ENCODE data around the gene KCNJ1.

DNA sequence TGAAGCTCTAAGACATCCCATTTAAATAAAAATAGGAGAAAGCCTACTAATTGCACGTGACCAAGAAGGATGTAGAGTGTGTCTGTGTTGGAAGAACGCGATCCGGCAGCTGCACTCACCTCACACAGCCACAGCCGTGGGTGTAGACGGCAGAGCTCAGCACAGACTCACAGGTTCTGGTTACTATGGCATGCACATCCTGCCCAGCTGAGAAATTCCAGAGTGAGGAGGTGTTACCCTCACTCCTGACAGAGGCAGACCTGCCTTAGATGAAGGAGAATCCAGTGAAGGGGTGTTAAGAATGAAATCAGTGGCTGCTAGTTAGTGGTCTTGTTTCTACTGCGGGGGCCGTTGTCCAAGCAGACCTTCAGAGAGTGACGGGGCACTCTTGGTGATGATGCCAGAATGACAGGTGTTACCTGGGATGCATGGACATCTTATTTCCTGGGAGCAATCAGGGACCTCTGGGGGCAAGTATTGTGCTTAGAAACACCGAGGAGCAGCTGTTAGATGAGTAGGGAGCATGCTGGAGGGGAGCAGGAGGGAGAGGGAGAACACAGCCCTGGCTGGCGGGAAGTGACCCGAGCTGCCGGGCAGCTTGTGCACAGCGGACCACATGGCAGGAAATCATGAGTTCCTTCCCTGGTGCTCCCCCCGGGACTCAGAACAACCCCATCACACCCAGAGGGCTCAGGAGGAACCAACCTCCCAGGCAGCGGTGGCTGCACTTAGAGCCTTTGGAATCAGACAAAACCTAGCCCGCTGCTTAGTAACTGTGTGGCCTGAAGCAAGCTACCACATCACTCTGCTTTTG is 36.4 kb upstream of the KCNJ1 start:
- TF ChIP-seq, protein P1, sequence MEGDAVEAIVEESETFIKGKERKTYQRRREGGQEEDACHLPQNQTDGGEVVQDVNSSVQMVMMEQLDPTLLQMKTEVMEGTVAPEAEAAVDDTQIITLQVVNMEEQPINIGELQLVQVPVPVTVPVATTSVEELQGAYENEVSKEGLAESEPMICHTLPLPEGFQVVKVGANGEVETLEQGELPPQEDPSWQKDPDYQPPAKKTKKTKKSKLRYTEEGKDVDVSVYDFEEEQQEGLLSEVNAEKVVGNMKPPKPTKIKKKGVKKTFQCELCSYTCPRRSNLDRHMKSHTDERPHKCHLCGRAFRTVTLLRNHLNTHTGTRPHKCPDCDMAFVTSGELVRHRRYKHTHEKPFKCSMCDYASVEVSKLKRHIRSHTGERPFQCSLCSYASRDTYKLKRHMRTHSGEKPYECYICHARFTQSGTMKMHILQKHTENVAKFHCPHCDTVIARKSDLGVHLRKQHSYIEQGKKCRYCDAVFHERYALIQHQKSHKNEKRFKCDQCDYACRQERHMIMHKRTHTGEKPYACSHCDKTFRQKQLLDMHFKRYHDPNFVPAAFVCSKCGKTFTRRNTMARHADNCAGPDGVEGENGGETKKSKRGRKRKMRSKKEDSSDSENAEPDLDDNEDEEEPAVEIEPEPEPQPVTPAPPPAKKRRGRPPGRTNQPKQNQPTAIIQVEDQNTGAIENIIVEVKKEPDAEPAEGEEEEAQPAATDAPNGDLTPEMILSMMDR (IDR thresholded peaks at IDR 0.05): no peak
- no peak for TF ChIP-seq POLR2A (IDR thresholded peaks at IDR 0.05)

Data from lower leg skin (tissue), 3 donors.